NCI-H1105 (cell line): ENCODE measurements around the gene COL20A1.

Source experiments
- DNase-seq: peaks from one replicate; lab custom pipeline; 2025; lab: John Stamatoyannopoulos, UW

Gene COL20A1

DNA sequence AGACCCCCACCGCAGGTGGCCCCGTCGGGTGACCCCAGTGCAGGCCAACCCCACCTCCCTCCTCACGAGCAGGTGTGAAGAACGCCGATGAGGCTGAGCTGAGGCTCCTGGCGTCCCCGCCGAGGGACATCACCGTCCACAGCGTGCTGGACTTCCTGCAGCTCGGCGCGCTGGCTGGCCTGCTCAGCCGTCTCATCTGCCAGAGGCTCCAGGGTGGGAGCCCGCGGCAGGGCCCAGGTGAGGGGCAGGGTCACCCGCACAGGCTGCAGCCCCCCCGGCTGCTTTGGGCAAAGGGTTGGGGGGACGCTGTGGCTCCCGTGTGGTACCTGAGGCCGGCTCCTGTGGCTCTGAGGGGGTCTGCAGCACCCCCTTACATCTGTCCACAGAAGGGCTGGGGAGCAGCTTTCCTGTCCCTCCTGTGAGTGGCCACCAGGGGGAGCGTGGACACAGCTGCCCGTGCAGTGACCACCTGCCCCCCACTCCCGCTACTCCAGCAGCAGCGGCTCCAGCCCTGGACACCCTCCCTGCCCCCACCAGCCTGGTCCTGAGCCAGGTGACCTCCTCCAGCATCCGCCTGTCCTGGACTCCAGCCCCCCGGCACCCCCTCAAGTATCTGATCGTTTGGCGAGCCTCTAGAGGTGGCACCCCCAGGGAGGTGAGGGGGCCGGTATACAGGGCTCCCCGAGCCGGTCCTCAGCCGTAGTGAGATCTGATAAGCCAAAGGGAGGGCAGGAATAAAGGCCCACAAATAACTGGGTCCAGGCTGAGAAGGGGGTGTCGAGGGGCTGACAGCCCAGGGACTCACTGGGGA, 16.5 kb downstream of the COL20A1 start:
- DNase-seq, result no peak

DNA sequence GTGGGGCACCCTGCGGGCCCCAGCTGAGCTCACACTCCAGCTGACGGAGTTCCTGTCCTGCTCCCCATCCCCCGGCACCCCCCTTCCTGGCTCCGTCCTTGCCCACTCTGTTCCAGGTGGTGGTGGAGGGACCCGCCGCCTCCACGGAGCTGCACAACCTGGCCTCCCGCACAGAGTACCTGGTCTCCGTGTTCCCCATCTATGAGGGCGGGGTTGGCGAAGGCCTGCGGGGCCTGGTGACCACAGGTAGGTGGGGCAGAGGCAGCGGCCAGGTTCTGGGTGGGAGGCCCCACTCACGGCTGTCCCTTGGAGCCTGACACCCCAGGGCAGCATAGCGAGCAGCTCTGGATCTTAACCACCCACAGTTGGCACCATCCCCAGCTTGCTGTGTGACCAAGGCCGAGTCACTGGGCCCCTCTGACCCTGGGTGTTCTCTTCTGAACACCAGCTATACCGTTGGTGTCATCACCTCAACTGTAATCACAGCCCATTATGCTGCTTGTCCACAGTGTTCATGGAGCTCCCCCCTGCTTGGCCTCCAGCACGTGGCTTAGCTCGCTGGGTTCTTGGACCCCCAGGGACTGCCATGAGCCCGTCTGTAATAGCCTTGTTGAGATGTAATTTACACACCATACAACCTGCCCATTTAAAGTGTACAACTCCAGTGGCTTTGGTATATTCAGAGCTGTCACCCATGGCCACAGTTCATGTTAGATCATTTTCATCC, 17.4 kb downstream of the COL20A1 start:
- DNase-seq, result no peak

GRCh38 chr20:63311186-63311832, 18.3 kb downstream of the COL20A1 start:
- no peak for DNase-seq

DNA sequence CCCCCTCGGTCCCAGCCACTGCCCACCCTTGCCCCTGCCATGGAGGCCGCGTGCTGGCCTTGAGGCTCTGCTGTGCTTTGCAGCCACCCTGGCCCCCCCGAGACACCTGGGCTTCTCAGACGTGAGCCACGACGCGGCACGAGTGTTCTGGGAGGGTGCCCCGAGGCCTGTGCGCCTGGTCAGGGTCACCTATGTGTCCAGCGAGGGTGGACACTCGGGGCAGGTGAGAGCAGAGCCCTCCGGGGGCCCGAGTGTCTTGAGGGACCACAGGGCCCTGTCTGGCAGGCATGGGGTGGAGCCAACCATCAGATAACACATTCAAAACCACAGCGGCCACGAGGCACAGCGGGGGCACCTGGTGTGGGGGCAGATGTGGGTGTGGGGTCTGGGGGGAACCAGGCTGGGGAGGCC, 18.9 kb downstream of the COL20A1 start:
- DNase-seq, result no peak

DNA sequence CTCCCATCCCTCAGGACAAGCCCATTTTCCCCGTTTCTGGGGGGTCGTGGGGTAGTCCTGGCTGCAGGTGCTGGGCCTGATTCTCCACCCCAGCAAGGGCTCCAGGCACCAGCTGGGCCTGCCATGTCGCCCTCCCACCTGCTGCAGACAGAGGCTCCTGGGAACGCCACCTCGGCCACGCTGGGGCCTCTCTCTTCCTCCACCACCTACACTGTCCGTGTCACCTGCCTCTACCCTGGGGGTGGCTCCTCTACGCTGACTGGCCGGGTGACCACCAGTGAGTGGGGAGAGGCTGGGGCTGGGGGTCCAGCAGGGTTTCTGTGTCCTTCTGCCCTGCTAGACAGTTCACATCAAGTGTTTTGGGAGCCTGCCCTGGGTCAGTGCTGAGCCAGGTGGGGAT, 19.3 kb downstream of the COL20A1 start:
- no peak for DNase-seq

DNA sequence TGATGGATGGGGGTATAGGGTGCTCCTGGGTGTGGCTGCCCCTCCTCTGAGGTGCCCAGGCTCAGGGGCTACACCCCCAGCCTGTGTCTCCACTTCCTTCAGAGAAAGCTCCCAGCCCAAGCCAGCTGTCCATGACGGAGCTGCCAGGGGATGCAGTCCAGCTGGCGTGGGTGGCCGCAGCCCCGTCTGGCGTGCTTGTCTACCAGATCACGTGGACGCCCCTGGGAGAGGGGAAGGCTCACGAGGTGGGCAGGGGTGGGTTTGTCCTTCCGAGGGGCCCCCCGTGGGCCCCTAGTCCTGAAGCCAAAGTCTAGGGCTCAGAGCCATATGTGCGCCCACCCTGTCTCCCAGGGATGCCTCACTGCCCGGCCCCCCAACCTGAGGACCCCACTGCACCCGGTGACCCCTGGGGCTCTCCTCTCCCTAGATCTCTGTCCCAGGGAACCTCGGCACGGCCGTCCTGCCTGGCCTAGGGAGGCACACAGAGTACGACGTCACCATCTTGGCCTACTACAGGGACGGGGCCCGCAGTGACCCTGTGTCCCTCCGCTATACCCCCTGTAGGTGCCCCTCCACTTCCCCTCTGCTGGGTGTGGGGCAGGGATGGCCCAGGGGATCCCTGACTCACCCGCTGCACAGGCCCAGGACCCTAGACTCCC, 19.8 kb downstream of the COL20A1 start:
- DNase-seq, result no peak

- DNase-seq, result no peak
Measured at GRCh38 chr20:63313349-63314014, 20.5 kb downstream of the COL20A1 start.

DNA sequence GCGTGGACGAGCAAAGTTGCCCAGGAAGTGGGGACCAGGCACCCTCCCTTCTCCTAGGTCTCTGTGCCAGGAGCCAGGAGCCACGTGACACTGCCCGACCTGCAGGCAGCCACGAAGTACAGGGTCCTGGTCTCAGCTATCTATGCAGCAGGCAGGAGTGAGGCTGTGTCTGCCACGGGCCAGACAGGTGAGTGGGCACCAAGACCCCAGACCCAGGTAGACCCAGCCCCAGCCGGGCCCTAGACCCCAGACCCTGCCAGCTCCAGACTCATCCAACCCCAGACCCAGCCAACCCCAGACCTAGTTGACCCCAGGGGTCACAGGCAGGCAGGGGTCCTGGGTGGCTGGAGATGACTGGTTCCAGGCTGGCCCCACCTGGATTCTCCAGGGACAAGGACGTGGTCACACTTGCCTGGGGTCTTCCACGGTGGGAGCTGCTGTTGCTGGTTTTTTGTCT, 21.1 kb downstream of the COL20A1 start:
- DNase-seq, result no peak

- no peak for DNase-seq
Measured at GRCh38 chr20:63314566-63315239, 21.7 kb downstream of the COL20A1 start.

GRCh38 chr20:63315240-63315689, 22.3 kb downstream of the COL20A1 start:
- no peak for DNase-seq

- DNase-seq, result no peak
Measured at GRCh38 chr20:63315731-63316491, 22.9 kb downstream of the COL20A1 start.

GRCh38 chr20:63316502-63316921, 23.5 kb downstream of the COL20A1 start:
- DNase-seq, result no peak

DNA sequence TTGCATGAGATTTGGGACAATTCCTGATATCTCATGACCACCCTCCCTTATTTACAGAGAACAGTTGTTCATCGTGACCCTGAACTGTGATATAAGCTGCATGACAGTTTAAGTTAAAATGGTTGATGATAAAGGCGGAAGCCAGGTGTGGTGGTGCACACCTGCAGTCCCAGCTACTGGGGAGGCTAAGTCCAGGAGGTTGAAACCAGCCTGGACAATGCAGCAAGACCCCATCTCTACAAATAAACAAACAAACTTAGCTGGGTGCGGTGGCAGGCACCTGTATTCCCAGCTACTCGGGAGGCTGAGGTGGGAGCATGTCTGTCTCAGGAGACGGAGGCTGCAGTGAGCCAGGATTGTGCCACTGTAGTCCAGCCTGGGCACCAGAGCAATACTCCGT, 24.1 kb downstream of the COL20A1 start:
- DNase-seq, result no peak

DNA sequence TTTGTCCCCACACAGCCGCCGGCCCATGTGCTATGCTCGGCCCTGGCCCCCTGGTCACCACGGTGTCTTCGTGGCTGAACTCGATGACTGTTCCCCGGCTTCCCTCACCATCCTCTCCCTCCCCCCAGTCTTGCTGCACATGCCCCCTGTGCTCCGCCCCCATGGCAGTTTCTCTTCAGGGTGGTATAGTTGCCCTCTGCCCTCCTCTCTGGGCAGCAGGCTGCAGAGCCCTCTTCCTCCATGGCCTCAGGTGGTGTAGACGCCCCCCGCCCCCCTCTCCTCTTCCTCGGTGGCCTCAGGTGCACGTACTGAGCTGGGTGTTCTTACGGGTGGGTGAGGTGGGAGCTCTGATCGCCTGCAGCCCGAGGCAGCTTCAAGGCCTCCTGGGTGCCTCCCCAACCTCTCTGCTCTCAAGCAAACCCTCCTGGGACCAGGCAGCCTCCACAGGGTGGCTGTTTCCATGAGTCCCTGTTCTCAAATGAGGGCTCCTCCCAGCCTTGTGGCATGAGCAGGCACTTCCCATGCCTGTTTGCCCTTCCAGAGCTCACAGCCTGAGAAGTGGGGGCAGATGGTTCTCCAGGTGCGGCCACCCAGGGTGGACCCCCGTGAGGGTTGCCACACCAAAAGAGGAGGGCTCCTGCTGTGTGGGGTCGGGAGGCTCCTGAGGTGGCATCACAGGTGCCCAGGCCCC, 24.8 kb downstream of the COL20A1 start:
- DNase-seq, result no peak

GRCh38 chr20:63318391-63319163, 25.6 kb downstream of the COL20A1 start:
- DNase-seq, result no peak

DNA sequence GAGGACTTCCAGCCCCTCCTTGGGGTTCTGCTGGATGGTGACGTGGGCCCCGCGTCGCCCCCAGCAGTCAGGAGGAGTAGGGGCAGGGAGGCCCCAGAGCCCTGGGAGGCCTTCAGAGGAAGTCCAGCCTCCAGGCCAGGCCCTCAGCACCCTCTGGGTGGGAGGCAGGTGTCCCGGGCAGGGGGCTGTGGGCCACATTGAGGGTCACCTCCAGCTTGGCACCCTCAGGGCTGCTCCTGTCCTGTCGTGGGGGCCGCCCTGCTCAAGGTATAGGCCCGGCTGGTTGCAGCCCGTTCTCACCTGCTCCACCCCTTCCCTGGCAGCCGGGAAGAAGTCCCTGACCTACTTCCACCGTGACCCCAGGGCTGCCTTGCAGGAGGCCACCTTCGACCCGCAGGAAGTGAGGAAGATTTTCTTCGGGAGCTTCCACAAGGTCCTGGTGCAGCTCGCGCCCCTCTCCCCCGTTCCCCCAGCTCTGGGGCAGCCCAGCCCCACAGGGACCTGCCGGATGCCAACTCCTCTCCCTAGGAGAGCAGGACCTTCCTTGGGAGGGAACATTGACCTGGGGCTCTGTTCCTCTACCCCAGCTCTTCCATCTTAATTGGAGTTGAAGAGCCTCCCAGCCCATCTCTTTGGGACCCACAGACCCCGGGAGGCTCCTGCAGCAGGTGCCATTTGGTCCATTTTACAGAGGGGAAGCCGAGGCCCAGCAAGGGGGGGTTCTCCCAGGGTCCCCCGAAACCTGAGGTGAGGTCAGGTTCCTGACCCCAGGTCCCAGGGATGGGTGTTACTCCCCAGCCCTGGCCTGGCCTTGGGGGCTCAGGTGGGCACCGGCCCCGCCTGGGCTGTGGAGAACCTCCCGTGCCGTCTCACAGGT, 26.4 kb downstream of the COL20A1 start:
- no peak for DNase-seq

DNA sequence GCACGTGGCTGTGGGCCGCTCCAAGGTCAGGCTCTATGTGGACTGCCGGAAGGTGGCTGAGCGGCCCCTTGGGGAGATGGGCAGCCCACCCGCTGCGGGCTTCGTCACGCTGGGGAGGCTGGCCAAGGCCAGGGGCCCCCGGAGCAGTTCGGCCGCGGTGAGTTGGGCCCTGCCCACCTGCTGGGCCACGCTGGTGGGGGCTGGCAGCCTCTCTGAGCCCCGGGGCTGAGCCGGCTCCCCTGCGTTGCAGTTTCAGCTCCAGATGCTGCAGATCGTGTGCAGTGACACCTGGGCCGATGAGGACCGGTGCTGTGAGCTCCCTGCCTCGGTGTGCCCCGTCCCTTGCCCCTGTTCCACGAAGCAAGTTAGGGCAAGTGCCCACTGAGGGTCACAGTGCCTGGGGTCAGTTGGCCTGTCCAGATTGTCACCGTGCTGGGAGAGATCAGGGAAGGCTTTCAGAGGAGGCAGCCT, 27.1 kb downstream of the COL20A1 start:
- DNase-seq, result no peak
